Cardiac muscle cell (in vitro differentiated cells and primary cell): ENCODE measurements around the gene CYBRD1. TPM values are rescaled to one million over a fixed set of nuclear protein-coding genes. Genes with fewer than 3 reads are reported as not detected.
A peak's percentile ranks its signal among the peaks of the same experiment; 100 is the strongest.

ENCODE experiments used
- DNase-seq, 2 donors: peaks; one replicate each; pipeline versions ENCODE4 v3.0.0 to v3.0.0-alpha.2; 2010 to 2017; ENCODE audit warnings: low read depth in 1 of 2, low spot score in 1 of 2
- H3K27ac ChIP-seq: fragments of 200-600 bp; sonication (generic); 2 replicates; pipeline ENCODE4 v1.5.1; 2016
- H3K27me3 ChIP-seq: fragments of 200-600 bp; sonication (generic); 2 replicates; pipeline ENCODE4 v1.6.0; 2016; ENCODE audit warnings: control low read depth
- H3K36me3 ChIP-seq: fragments of 200-600 bp; sonication (generic); 2 replicates; pipeline ENCODE4 v1.5.1; 2016; ENCODE audit warnings: control low read depth
- H3K4me1 ChIP-seq: fragments of 200-600 bp; sonication (generic); 2 replicates; pipeline ENCODE4 v1.8.1; 2017; ENCODE audit warnings: low read depth, mild to moderate bottlenecking, mixed run types
- H3K4me3 ChIP-seq: fragments of 200-600 bp; sonication (generic); 2 replicates; pipeline ENCODE4 v1.5.1; 2016; ENCODE audit warnings: mild to moderate bottlenecking
- H3K9me3 ChIP-seq: fragments of 200-600 bp; sonication (generic); 2 replicates; pipeline ENCODE4 v1.5.1; 2017; ENCODE audit warnings: low read depth, mild to moderate bottlenecking, control low read depth
- polyA plus RNA-seq: library from polyadenylated mRNA; unstranded; fragments of >200 nt; fragmentation: Nextera tagmentation; extraction: Ambion mirVana; gene quantifications from 2 replicates; pipeline ENCODE4 v1.2.1, GENCODE V29; 2016
- total RNA-seq: library from RNA; depleted of rRNA; stranded (reverse); fragments of >200 nt; gene quantifications from 2 replicates; pipeline ENCODE4 v1.2.3, GENCODE V29; 2016
- TF ChIP-seq, protein P1 (sequence below): IDR thresholded peaks from 2 replicates; pipeline ENCODE4 v1.5.1; 2012; ENCODE audit warnings: low read depth, mild to moderate bottlenecking, low read length

The CYBRD1 gene, protein sequence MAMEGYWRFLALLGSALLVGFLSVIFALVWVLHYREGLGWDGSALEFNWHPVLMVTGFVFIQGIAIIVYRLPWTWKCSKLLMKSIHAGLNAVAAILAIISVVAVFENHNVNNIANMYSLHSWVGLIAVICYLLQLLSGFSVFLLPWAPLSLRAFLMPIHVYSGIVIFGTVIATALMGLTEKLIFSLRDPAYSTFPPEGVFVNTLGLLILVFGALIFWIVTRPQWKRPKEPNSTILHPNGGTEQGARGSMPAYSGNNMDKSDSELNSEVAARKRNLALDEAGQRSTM
- total RNA-seq, result 0.86 and 0.95 TPM in 2 replicates
- polyA plus RNA-seq, result 1.7 and 2.3 TPM in 2 replicates

DNA sequence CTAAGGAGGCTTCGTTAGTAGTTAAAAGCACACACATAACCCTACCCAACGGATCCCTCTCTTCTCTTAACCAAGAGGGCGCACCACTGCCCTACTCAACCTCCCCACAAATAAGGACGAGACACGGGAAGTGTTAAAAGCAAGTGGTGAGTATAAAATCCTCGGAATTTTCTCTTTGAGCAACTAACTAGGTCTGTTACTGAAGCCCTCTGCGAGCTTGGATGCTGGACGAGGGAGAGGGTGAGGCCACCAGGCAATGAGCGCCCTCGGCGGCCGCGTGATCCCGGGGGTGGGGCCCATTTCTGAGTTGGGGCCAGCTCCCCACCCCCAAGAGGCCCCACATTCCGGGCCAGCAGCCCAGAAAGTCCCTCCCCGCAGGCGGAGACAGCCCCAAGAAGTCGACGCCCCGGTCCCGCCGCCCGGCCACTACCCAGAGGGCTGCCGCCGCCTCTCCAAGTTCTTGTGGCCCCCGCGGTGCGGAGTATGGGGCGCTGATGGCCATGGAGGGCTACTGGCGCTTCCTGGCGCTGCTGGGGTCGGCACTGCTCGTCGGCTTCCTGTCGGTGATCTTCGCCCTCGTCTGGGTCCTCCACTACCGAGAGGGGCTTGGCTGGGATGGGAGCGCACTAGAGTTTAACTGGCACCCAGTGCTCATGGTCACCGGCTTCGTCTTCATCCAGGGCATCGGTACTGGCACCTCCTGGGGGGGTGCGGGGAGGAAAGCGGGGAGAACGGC lies at the start of gene CYBRD1:
CYBRD1 (plus strand) TSS at position 423 of the 736 bp plus-strand sequence; CDS start at position 495, 72 bp downstream.
- Histone ChIP-seq H3K27me3 (peaks cover 35% of the 10 kb centered on the region), H3K36me3 (no peaks in the 10 kb centered on the region), H3K4me1 (peaks cover 5% of the 10 kb centered on the region), H3K4me3 (peak within 1 kb of the TSS; percentile 50), H3K9me3 (no peaks in the 10 kb centered on the region), H3K27ac (no peak within 1 kb of the TSS)
- DNase-seq, result peak; percentile 43 to 94
- TF ChIP-seq, protein P1, sequence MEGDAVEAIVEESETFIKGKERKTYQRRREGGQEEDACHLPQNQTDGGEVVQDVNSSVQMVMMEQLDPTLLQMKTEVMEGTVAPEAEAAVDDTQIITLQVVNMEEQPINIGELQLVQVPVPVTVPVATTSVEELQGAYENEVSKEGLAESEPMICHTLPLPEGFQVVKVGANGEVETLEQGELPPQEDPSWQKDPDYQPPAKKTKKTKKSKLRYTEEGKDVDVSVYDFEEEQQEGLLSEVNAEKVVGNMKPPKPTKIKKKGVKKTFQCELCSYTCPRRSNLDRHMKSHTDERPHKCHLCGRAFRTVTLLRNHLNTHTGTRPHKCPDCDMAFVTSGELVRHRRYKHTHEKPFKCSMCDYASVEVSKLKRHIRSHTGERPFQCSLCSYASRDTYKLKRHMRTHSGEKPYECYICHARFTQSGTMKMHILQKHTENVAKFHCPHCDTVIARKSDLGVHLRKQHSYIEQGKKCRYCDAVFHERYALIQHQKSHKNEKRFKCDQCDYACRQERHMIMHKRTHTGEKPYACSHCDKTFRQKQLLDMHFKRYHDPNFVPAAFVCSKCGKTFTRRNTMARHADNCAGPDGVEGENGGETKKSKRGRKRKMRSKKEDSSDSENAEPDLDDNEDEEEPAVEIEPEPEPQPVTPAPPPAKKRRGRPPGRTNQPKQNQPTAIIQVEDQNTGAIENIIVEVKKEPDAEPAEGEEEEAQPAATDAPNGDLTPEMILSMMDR, result peak; percentile 1

DNA sequence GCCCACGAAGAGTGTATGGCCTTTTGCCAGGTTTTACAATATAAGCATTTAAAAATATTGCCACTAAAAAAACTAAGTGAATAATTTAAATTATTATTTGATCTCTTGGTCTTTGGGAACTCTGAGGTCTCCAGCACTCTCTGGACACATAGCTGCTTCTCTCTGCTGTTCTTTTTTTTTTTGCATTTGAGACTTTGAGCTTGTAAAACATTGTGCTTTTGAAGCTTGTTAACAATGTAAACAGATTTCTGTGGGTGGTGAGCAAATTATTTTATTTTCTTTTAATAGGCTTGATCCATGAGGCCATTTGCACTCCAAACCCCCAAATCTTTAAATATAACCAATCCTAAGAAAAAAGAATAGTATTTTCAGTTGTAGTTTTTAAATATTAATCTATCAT lies 46.3 kb upstream of the CYBRD1 start:
- H3K9me3 ChIP-seq, result no peaks in the 10 kb centered on the region
- H3K27me3 ChIP-seq, result no peaks in the 10 kb centered on the region
- no peaks in the 10 kb centered on the region for H3K4me1 ChIP-seq
- H3K27ac ChIP-seq, result no peak overlapping the region
- DNase-seq, result no peak
- peaks cover 25% of the 10 kb centered on the region for H3K36me3 ChIP-seq
- H3K4me3 ChIP-seq, result no peak overlapping the region
- TF ChIP-seq, protein P1, result no peak

DNA sequence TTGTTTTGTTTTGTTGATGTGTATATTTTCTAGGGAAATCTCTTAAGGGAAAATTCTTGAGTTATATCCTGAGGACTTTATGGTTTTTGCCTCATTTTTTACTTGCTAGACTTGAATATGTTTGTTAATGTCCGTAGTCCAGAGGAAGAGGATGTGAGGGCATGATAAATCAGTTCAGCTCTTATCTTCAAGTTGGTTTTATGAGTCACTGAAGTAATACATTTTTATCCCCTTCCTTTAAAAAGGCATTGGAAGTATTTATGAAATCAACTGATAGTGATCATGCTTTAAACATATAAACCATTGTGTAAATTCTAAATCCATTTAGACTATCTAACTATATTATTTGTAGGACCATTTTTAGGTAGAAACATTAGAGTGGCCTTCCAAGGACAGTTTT lies 43.9 kb upstream of the CYBRD1 start:
- peak in 1 of 2 donors; percentile 44 for DNase-seq
- no peaks in the 10 kb centered on the region for H3K27me3 ChIP-seq
- TF ChIP-seq, protein P1, result no peak
- H3K9me3 ChIP-seq, result no peaks in the 10 kb centered on the region
- peaks cover 12% of the 10 kb centered on the region for H3K36me3 ChIP-seq
- no peak overlapping the region for H3K4me3 ChIP-seq
- H3K27ac ChIP-seq, result no peak overlapping the region
- H3K4me1 ChIP-seq, result no peaks in the 10 kb centered on the region

DNA sequence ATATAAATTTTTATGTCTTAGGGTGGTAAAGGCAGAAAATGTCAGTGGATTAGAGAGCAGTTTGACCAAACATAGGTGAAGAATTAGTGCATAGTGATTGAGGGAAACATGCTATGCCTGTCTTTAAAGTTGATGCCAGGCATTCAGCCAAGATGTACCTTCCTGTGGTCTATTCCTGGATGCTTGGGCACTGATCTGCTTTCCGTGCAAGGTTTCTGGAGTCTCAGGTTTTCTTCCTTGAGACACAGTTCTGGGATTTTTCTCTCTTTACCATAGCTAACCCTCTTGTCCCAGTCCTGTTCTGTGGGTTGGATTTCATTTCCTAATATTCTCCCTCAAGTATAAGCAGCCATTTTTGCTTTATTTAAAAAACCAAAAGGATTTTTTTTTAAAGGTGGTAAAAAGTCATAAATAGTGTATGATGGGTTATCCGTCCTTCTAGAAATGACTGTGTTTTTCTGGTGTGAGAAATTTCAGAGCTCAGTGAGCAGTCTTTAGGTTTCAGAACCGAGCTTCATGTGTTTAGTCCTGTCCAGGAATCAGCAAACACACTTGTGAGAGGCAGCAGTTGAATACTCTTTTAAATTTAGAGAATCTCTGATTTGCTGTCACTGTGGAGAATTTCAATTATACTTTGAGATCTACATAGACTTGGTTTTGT lies 43.0 kb upstream of the CYBRD1 start:
- H3K27ac ChIP-seq, result no peak overlapping the region

DNA sequence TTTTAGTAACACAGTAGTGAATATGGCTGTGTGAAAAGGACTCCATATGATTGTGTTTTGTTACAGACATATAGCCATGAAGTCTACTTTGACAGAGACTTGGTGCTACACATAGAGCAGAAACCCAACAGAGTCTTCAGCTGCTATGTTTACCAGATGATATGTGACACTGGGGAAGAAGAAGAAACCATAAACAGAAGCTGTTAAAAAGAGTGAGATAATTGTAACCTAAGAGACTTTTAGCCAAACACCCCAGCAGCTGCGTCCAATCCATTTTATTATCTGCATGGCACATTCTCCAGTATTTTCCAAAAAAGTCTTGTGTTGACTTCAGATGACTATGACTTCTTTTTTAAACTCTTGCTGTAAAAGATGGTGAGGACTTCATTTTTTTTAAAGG lies 41.4 kb upstream of the CYBRD1 start:
- Histone ChIP-seq H3K4me3 (no peak overlapping the region), H3K27me3 (no peaks in the 10 kb centered on the region), H3K27ac (no peak overlapping the region), H3K9me3 (no peaks in the 10 kb centered on the region), H3K4me1 (no peaks in the 10 kb centered on the region), H3K36me3 (peaks cover 12% of the 10 kb centered on the region)
- no peak for DNase-seq
- TF ChIP-seq, protein P1, result no peak

More for the DNA sequence above, 43.0 kb upstream of the CYBRD1 start:
- Histone ChIP-seq H3K36me3 (peaks cover 12% of the 10 kb centered on the region), H3K27me3 (no peaks in the 10 kb centered on the region), H3K4me3 (no peak overlapping the region), H3K4me1 (no peaks in the 10 kb centered on the region), H3K9me3 (no peaks in the 10 kb centered on the region)
- TF ChIP-seq, protein P1, result no peak
- no peak for DNase-seq
